Central memory CD8-positive, alpha-beta T cell (primary cell): ENCODE results near the gene SPECC1L.

Experiments used
- ATAC-seq: fragments of 150-1000 bp; cut with Tn5 transposase; replicated peaks from 2 replicates; pipeline ENCODE4 v1.10.0; 2022; ENCODE audit warnings: mild to moderate bottlenecking, moderate FRiP score, moderate number of reproducible peaks; ENCODE audit not compliant: poor library complexity, severe bottlenecking; ENCODE audit errors: extremely low read depth
- DNase-seq, 2 donors: peaks; one replicate each; pipeline ENCODE4 v3.0.0; 2021; ENCODE audit warnings: low spot score in 2 of 2
- H3K27ac Mint-ChIP-seq: one replicate; pipeline ENCODE4 v1.8.0; 2022; ENCODE audit warnings: low read depth, mild to moderate bottlenecking, moderate library complexity, mixed read lengths
- H3K27me3 Mint-ChIP-seq: one replicate; pipeline ENCODE4 v1.8.0; 2022; ENCODE audit warnings: mixed read lengths
- H3K36me3 Mint-ChIP-seq: one replicate; pipeline ENCODE4 v1.8.0; 2022; ENCODE audit warnings: mild to moderate bottlenecking, moderate library complexity, mixed read lengths; ENCODE audit not compliant: insufficient read depth
- H3K4me1 Mint-ChIP-seq: one replicate; pipeline ENCODE4 v1.8.0; 2022; ENCODE audit warnings: mixed read lengths
- H3K4me3 Mint-ChIP-seq: one replicate; pipeline ENCODE4 v1.8.0; 2022; ENCODE audit warnings: mild to moderate bottlenecking, moderate library complexity, mixed read lengths
- H3K9me3 Mint-ChIP-seq: one replicate; pipeline ENCODE4 v1.8.0; 2022; ENCODE audit warnings: mixed read lengths

The SPECC1L gene

DNA sequence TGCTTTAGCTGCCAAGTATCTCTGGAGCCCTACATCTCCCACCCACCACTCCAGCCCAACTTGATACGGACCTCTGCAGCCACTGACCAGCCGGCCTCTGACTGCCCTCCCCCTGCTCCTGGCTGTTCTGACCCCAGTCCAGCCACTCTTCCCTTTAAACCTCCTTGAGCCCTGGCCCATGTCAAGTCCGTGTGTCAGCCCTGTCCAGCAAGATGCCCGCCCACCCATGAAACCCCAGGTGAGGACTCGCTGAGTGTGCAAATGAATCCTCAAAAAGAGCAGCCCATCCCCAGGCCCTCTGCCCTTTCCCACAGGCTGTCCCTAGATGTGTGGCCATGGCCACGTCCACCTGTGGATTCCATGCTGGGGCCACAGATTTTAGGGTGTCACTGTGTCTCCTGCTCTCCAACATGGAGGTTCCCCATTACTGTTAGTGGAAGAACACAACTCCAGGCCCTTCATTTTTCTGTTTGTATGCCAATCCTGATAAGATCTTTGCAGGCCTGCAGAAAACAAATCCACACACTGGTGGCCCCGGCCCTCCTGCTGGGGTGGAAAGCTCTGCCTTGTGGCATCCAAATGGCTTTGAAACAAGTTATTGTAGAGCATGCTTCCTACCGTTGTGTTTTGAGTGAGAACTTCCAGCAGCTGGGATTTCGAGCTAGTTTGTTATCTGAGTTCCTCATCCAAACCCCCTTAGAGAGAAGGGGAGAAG lies 134.1 kb downstream of the SPECC1L start:
- H3K4me1 Mint-ChIP-seq: peaks cover 45% of the 10 kb centered on the region
- no peaks in the 10 kb centered on the region for H3K9me3 Mint-ChIP-seq
- ATAC-seq: no peak
- no peak overlapping the region for H3K4me3 Mint-ChIP-seq
- H3K27ac Mint-ChIP-seq: no peak overlapping the region
- DNase-seq: no peak
- no peaks in the 10 kb centered on the region for H3K27me3 Mint-ChIP-seq
- peaks cover 6% of the 10 kb centered on the region for H3K36me3 Mint-ChIP-seq

DNA sequence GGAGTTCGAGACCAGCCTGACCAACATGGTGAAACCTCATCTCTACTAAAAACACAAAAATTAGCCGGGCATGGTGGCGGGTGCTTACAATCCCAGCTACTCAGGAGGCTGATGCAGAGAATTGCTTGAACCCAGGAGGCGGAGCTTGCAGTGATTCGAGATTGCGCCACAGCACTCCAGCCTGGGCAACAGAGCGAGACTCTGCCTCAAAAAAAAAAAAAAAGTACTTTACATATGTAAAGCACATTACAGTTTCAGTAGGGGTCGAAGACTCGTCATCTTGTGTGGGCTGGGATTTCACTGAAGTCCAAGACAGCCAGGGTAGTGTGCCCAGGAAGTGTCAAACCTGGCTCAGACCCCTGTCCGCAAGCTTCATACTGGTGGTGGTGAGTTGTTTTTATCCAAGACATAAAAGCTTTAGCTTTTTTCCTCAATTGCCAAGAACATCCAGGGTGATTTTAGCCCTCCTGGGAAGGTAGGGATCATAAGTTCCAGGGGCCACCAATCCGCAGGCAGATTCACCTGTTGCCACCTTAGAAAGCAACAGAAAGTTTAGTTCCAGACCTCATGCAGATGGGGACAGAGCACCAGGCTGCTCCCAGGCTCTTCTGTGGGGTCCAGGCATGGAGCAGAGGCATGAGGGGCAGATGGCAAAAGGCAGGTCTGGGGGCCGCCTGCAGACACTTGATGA lies 135.1 kb downstream of the SPECC1L start:
- Mint-ChIP-seq H3K27ac (no peak overlapping the region), H3K27me3 (no peaks in the 10 kb centered on the region), H3K4me3 (no peak overlapping the region)

DNA sequence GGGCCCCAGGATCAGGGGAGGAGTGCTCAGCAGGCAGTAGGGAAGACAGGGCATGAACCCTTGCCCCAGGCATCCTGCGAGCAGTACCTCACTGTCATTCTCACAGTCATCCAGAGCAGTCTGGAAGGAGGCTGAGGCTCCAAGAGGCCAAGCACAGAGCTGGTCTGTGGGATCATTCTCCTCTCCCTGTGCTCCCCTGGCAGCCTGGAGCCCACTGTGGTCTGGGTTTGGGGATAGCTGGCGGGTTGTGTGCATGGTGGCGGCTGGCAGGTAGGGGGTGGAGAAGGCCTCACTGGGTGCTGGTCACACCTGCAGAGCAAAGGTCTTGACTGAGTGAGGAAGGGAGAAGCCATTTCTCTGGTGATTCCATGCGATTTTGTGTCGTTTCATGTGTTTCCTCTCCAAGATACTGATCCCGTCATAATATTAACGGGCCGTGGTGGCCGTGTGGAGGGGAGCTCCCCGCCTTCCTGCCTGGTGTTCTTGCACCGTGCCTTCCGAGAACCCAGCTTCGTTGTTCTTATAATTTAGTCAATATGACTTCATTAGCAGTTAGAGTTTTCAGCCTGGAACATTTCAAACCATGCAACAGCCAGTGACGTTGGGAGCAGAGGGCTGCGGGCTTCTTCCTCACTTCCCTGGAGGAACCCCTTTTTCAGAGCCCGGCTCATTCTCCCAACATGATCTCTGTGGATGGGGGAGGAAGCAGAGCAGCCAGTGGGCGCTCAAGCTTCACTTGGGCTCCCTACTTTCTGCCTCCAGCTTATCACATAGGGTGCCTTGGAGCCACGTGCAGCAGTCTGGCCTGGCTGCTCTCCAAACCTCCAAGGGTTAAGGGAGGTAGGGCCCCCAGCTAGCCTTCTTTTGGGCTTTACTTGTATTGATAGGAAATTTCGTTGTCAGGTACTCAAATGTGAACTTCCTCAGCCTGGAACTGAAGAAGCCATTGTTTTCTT lies 136.0 kb downstream of the SPECC1L start:
- Mint-ChIP-seq H3K4me1 (peaks cover 40% of the 10 kb centered on the region), H3K36me3 (peaks cover 6% of the 10 kb centered on the region)

More for the DNA sequence above, 135.1 kb downstream of the SPECC1L start:
- H3K9me3 Mint-ChIP-seq: no peaks in the 10 kb centered on the region
- no peak for DNase-seq
- H3K4me1 Mint-ChIP-seq: peaks cover 45% of the 10 kb centered on the region
- ATAC-seq: no peak
- H3K36me3 Mint-ChIP-seq: peaks cover 6% of the 10 kb centered on the region

DNA sequence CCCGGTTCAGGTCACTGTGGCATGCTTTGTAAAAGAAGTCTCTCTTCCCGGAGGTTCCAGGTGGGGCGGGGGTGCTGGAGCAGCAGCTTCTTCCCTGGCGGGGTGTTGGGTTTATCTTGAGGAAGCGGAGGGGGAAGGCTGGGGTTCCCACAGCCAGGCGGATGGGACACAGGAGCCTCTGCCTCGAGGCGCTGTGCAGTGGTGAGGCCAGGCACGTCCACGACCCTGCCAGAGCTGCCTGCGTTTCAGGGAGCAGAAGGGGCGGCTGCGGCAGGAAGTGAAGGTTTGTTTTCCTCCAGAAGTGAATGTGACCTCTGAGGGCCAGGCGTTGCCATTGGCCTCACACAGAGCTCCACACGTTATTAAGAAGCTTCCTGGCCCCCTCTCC lies 136.6 kb downstream of the SPECC1L start:
- Mint-ChIP-seq H3K4me1 (peaks cover 37% of the 10 kb centered on the region), H3K4me3 (peak overlapping the region; percentile 18), H3K27me3 (no peaks in the 10 kb centered on the region), H3K27ac (peak overlapping the region; percentile 65), H3K36me3 (peaks cover 8% of the 10 kb centered on the region), H3K9me3 (no peaks in the 10 kb centered on the region)
- ATAC-seq: no peak
- no peak for DNase-seq

More for the DNA sequence above, 136.0 kb downstream of the SPECC1L start:
- Mint-ChIP-seq H3K27ac (peak overlapping the region; percentile 65), H3K9me3 (no peaks in the 10 kb centered on the region), H3K27me3 (no peaks in the 10 kb centered on the region), H3K4me3 (no peak overlapping the region)
- ATAC-seq (no peak), DNase-seq (no peak)

DNA sequence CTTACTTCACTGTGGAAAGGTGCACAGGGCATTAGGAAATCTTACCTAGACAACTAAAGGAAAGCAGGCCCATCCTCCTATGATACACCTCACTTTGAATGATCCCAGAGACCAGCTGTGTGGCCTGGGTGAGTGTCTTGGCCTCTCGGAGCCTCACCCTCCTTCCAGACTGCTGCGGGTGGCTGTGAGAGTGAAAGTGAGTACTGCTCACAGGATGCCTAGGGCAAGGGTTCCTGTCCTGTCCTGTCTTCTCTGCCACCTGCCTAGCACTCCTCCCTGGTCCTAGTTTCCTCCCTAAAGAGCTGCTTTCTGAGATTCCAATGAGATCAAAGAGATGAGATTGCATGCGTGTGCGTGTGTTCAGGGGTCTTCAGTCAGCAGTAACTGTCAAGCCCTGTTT lies 137.3 kb downstream of the SPECC1L start:
- Mint-ChIP-seq H3K4me3 (peak overlapping the region; percentile 18), H3K27ac (peak overlapping the region; percentile 65), H3K4me1 (peaks cover 34% of the 10 kb centered on the region), H3K36me3 (peaks cover 7% of the 10 kb centered on the region), H3K27me3 (no peaks in the 10 kb centered on the region), H3K9me3 (no peaks in the 10 kb centered on the region)
- DNase-seq (no peak), ATAC-seq (no peak)

DNA sequence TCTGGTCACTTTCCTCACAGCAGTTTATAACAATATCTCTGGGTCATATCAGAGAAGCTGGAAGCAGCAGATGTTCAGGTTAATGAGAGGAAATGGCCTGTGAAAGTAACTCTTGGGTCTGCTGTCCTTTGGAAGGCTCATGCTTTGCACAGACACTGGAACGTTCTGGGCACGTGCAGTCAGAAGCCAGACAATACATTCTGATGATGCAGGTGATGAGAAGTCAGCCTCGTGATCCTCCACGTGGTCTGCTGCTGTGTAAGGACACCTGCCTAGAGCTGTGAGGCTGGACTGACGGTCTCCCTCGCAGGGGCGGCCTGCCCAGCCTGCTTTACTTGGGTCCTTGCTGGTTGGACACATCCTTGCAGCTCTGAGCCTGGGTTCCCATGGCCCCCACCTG lies 138.0 kb downstream of the SPECC1L start:
- Mint-ChIP-seq H3K4me3 (no peak overlapping the region), H3K4me1 (peaks cover 34% of the 10 kb centered on the region), H3K9me3 (no peaks in the 10 kb centered on the region), H3K36me3 (peaks cover 5% of the 10 kb centered on the region), H3K27ac (no peak overlapping the region), H3K27me3 (no peaks in the 10 kb centered on the region)
- ATAC-seq: no peak
- no peak for DNase-seq

DNA sequence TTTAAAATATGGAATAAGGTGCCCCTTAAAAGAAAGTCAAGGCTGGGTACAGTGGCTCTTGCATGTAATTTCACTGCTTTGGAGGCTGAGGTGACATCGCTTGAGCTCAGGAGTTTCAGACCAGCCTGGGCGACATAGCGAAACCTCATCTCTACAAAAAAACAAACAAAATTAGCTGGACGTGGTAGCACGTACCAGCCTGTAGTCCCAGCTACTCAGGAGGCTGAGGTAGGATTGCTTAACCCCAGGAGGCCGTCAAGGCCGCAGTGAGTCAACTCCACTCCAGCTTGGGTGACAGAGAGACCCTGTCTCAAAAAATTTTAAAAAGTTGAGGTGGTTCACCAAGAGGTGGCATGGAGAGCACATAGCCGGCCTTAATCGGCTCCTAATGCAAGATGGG lies 139.1 kb downstream of the SPECC1L start:
- Mint-ChIP-seq H3K9me3 (no peaks in the 10 kb centered on the region), H3K4me3 (peak overlapping the region; percentile 54), H3K36me3 (peaks cover 8% of the 10 kb centered on the region), H3K27me3 (no peaks in the 10 kb centered on the region), H3K4me1 (peaks cover 34% of the 10 kb centered on the region), H3K27ac (peak overlapping the region; percentile 7)
- no peak for DNase-seq
- ATAC-seq: peak; percentile 36

DNA sequence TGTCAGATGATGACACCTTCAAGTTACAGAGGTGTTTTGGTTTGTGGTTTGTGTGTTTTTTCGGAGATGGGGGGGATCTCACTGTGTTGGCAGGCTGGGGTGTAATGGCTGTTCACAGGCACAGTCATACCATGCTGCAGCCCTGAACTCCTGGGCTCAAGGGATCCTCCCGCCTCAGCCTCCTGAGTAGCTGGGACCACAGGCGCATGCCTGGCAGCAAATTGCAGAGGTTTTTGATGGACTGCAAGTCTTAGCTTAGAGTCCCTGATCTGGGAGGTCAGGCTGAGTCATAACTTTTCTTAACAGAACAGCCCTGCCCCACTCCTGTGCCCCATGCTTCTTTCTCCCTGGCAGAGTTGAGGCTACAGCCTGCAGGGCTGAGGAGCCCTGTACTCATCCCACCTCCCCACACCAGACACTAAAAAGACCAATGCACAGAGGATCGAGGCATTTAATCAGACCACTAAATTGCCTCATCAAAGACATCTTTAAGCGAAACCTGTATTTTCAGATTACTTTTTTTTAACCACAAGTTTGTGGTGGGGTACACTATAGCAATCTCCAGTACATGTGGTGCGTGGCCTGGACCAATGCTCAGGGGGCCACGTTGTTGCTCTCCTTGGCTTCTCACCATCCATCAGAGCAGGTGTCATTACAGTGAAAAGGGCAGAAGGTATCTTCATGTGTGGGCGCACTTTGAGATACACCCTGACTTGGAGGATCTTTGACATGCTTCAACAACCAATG lies 139.7 kb downstream of the SPECC1L start:
- ATAC-seq (peak; percentile 94), DNase-seq (peak in 1 of 2 donors; percentile 48)
- Mint-ChIP-seq H3K27ac (peak overlapping the region; percentile 7), H3K4me1 (peaks cover 34% of the 10 kb centered on the region), H3K9me3 (no peaks in the 10 kb centered on the region), H3K4me3 (peak overlapping the region; percentile 54), H3K36me3 (peaks cover 11% of the 10 kb centered on the region), H3K27me3 (no peaks in the 10 kb centered on the region)

DNA sequence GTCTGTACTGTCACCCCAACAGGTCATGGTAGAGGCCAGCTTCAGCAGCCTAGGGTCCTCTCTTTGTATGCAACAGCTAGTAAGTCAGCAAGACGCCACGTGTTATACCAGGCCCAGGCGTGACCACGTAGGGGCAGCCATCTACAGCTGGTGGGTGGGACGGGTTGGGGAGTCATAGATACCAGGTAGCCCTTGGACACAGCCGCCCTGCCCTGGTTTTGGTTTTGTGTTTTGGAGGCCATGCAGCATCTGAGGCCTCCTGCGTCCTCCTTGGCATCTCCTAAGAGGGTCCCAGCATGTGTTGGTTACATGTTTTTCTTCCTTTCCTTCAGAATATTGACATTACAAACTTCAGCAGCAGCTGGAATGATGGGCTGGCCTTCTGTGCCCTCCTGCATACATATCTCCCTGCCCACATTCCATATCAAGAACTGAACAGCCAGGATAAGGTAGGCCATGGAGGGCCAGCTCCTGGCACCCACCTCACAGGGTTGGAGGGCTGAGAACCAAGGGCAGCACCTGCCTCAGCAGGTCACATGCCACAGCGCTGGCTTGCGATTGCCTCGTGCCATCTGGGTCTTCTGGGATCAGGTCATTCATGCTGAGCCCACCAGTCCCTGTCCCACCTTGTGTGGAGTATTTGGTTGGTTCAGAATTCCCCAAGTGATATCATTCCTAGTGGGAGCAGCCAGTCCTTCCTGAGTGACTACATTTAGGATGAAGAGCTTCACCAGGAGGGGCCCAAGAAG lies 140.8 kb downstream of the SPECC1L start:
- Mint-ChIP-seq H3K27ac (no peak overlapping the region), H3K4me1 (peaks cover 34% of the 10 kb centered on the region), H3K9me3 (no peaks in the 10 kb centered on the region), H3K27me3 (no peaks in the 10 kb centered on the region), H3K4me3 (no peak overlapping the region), H3K36me3 (peaks cover 17% of the 10 kb centered on the region)
- ATAC-seq: no peak
- DNase-seq: no peak

DNA sequence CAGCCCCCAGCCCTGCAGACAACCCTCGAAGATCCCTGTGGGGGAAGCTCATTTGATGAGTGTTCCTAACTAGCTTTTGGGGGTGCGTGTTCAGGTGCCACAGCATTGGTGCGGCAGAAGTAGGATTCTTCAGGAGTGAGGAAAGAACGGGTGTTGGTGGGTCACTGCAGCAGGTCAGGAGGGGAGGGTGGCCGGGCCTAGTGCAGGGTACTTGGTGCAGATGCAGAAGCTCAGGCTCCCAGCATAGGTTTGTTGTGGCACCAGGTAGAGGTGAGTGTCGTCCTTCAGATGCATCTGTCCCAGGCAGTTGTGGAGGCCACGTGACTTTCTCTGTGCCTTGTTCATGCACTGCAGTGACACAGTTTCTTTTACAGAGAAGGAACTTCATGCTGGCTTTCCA lies 141.6 kb downstream of the SPECC1L start:
- H3K36me3 Mint-ChIP-seq: peaks cover 17% of the 10 kb centered on the region
- H3K27ac Mint-ChIP-seq: peak overlapping the region; percentile 10
- ATAC-seq: no peak
- H3K4me1 Mint-ChIP-seq: peaks cover 28% of the 10 kb centered on the region
- H3K9me3 Mint-ChIP-seq: no peaks in the 10 kb centered on the region
- H3K27me3 Mint-ChIP-seq: no peaks in the 10 kb centered on the region
- no peak overlapping the region for H3K4me3 Mint-ChIP-seq
- no peak for DNase-seq

DNA sequence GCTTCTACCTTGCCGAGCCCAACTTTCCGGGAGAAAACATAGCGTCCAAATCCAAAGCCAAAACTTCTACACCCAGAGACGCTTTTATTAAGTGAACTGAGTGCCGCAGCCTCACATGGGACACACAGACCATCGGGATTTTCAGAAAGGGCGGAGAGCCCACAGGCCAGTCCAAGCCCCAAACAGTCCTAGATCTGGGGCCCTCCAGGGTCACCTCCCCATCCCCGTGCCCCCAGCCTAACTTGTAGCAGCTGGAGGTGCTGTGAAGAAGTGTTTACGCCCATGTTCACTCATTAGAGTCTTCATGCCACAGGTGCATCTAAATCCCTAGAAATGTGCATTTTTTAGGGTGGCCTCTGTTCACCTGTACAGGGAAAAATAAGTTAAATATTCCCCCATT lies 142.6 kb downstream of the SPECC1L start:
- no peaks in the 10 kb centered on the region for H3K27me3 Mint-ChIP-seq
- no peak for ATAC-seq
- H3K36me3 Mint-ChIP-seq: peaks cover 17% of the 10 kb centered on the region
- H3K4me1 Mint-ChIP-seq: peaks cover 18% of the 10 kb centered on the region
- no peak for DNase-seq
- H3K27ac Mint-ChIP-seq: no peak overlapping the region
- no peak overlapping the region for H3K4me3 Mint-ChIP-seq
- H3K9me3 Mint-ChIP-seq: no peaks in the 10 kb centered on the region
